Lower leg skin (tissue), 4 donors: ENCODE results near the gene EIF1AD. TPM values are rescaled to one million over a fixed set of nuclear protein-coding genes. Genes with fewer than 3 reads are reported as not detected.
"Not testable (repeated sequence)": the region's sequence is repeated elsewhere in the genome, so short reads cannot be mapped to it uniquely, and the experiment has no call there.

Source experiments
- DNase-seq, 2 donors: peaks; one replicate each; pipeline ENCODE4 v3.0.0-alpha.2; 2019; ENCODE audit warnings: low spot score in 2 of 2
- H3K4me3 ChIP-seq: fragments of 200-600 bp; sonication (generic); 2 replicates; pipeline ENCODE4 v1.5.1; 2017; ENCODE audit warnings: mild to moderate bottlenecking, low read depth; ENCODE audit not compliant: poor library complexity, severe bottlenecking
- CTCF ChIP-seq, 3 donors: fragments of 450-650 bp; IDR thresholded peaks; one replicate each; pipeline ENCODE4 v1.5.1; 2016; ENCODE audit warnings: antibody characterized with exemption in 3 of 3, mild to moderate bottlenecking in 3 of 3, moderate library complexity in 2 of 3
- POLR2A ChIP-seq, 2 donors: fragments of 450-650 bp; IDR thresholded peaks; one replicate each; pipeline ENCODE4 v1.6.1; 2016 to 2017; ENCODE audit warnings: antibody characterized with exemption in 2 of 2, mild to moderate bottlenecking in 1 of 2, moderate library complexity in 1 of 2
- WGBS, 2 donors: methylation state at CpG; one replicate each; pipeline ENCODE4 v1.1.5; 2018; 5-methylcytosine and 5-hydroxymethylcytosine counted together
- intact Hi-C: fragments of 100-400 bp; cut with DNase I; formaldehyde crosslinking; loops from one replicate; pipeline ENCODE4 v1.15.0; 2023; ENCODE audit warnings: low total_unique reads
- total RNA-seq, 4 donors: library from RNA; depleted of rRNA; stranded (reverse); fragments of >200 nt; gene quantifications; one replicate each; pipeline ENCODE4 v1.1.0, GENCODE V29; 2016

EIF1AD gene
- total RNA-seq, 4 donors from 2014 or later = 48.3 to 66.0 (median 57.2) TPM

- DNase-seq = no peak
- intact Hi-C loops = no loop called here
- no peak overlapping the region for H3K4me3 ChIP-seq
- no peak for TF ChIP-seq CTCF (IDR thresholded peaks at IDR 0.05)
- no peak for TF ChIP-seq POLR2A (IDR thresholded peaks at IDR 0.05)
- 54 to 66% methylated on average over 10 to 12 of the region's 12 CpGs for WGBS, 2 donors
These were observed 11.2 kb upstream of the EIF1AD start for GRCh38 chr11:66012946-66013761.

GRCh38 chr11:66012371-66012945 is 10.5 kb upstream of the EIF1AD start:
- intact Hi-C loops = no loop called here
- H3K4me3 ChIP-seq = no peak overlapping the region
- no peak for DNase-seq
- WGBS, 2 donors = 36 to 62% methylated on average over 8 to 12 of the region's 12 CpGs
- no peak for TF ChIP-seq POLR2A (IDR thresholded peaks at IDR 0.05)
- no peak for TF ChIP-seq CTCF (IDR thresholded peaks at IDR 0.05)

GRCh38 chr11:66011785-66012303 is 9.9 kb upstream of the EIF1AD start, which contains the start of gene CST6:
CST6 (plus strand) TSS chr11:66012008; CDS start chr11:66012045, 37 bp downstream.
- 7 to 33% methylated on average over 3 to 25 of the region's 61 CpGs for WGBS, 2 donors
- intact Hi-C loops = no loop called here
- no peak for DNase-seq
- no peak within 1 kb of the TSS for H3K4me3 ChIP-seq
- no peak for TF ChIP-seq POLR2A (IDR thresholded peaks at IDR 0.05)
- no peak for TF ChIP-seq CTCF (IDR thresholded peaks at IDR 0.05)

- DNase-seq = no peak
- intact Hi-C loops = no loop called here
- TF ChIP-seq CTCF (IDR thresholded peaks at IDR 0.05) (no peak), POLR2A (IDR thresholded peaks at IDR 0.05) (no peak)
- 29 to 38% methylated on average over 12 to 14 of the region's 14 CpGs for WGBS, 2 donors
- H3K4me3 ChIP-seq = no peak overlapping the region
These were observed 9.4 kb upstream of the EIF1AD start for GRCh38 chr11:66011239-66011784.

- H3K4me3 ChIP-seq, DNase-seq, intact Hi-C loops: not testable (repeated sequence)
- 72 to 82% methylated on average over 4 of the region's 4 CpGs for WGBS, 2 donors
These were observed 8.1 kb upstream of the EIF1AD start for GRCh38 chr11:66010036-66010435.

- WGBS, 2 donors = 47 to 48% methylated on average over 10 of the region's 10 CpGs
- intact Hi-C loops = no loop called here
- no peak for TF ChIP-seq POLR2A (IDR thresholded peaks at IDR 0.05)
- TF ChIP-seq CTCF (IDR thresholded peaks at IDR 0.05) = no peak
These were observed 6.6 kb upstream of the EIF1AD start for GRCh38 chr11:66008468-66009101.

More at GRCh38 chr11:66008468-66009101, 6.6 kb upstream of the EIF1AD start:
- no peak overlapping the region for H3K4me3 ChIP-seq
- DNase-seq = no peak
